ENCODE data around the gene BMS1. TPM values are rescaled to one million over a fixed set of nuclear protein-coding genes. Genes with fewer than 3 reads are reported as not detected.
A peak's percentile ranks its signal among the peaks of the same experiment; 100 is the strongest.

BMS1 gene
- total and polyA plus RNA-seq, 2 of the 13 experiments (the other 11 are each of a cell fraction or from before 2014, with no cell fraction given) = 3.9 to 25.2 TPM

DNA sequence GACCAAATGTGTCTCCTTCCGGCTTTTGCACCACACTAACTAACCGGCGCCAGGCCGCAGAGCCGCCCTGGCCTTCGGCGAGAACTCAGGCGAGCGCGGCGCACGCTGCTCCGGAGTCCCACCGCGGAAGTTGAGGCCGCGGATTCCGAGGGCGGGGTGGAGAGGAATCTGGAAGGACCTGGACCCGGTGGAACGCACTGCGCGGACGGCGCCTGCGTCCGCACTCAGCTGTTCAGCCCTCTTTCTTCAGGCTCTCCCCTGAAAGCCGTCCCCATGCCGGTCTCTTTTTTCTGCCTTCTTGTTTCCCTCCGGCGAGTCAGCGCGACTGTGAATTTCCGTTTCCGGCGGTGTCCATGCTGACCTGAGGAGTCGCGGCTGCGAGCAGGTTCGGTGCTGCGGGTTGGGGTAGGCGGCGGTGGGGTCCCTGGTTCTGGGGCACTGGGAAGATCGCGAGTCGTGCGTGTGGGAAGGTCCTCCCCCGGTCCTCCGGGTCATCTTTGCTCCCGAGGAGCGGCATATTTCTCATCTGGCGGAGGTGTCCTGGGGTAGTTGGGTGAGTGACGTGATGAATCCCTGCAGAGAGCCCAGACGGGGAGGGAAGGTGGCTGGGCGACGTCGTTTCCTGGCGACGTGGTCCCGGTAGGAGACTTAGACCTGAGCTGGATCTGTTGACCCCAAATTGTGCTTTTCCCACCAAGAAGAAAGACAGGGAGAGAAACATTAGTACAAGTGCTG lies at the start of gene BMS1 (continued):
- TF ChIP-seq, protein P1, sequence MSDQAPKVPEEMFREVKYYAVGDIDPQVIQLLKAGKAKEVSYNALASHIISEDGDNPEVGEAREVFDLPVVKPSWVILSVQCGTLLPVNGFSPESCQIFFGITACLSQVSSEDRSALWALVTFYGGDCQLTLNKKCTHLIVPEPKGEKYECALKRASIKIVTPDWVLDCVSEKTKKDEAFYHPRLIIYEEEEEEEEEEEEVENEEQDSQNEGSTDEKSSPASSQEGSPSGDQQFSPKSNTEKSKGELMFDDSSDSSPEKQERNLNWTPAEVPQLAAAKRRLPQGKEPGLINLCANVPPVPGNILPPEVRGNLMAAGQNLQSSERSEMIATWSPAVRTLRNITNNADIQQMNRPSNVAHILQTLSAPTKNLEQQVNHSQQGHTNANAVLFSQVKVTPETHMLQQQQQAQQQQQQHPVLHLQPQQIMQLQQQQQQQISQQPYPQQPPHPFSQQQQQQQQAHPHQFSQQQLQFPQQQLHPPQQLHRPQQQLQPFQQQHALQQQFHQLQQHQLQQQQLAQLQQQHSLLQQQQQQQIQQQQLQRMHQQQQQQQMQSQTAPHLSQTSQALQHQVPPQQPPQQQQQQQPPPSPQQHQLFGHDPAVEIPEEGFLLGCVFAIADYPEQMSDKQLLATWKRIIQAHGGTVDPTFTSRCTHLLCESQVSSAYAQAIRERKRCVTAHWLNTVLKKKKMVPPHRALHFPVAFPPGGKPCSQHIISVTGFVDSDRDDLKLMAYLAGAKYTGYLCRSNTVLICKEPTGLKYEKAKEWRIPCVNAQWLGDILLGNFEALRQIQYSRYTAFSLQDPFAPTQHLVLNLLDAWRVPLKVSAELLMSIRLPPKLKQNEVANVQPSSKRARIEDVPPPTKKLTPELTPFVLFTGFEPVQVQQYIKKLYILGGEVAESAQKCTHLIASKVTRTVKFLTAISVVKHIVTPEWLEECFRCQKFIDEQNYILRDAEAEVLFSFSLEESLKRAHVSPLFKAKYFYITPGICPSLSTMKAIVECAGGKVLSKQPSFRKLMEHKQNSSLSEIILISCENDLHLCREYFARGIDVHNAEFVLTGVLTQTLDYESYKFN (CRISPR knock-in tag; conservative IDR thresholded peaks at IDR 0.05) = peak; percentile 61
- TF ChIP-seq YY1 (IDR thresholded peaks at IDR 0.05; ENCODE audit: insufficient read depth, insufficient replicate concordance, low read depth, low read length) (peak; percentile 88), JUNB (CRISPR knock-in tag; IDR thresholded peaks at IDR 0.05; ENCODE audit: borderline replicate concordance) (peak; percentile 75; the same call in 1 of the 2 replicates), PRPF4 (IDR thresholded peaks at IDR 0.05; ENCODE audit: low read depth, low read length, poor library complexity, severe bottlenecking) (no peak), ZSCAN21 (CRISPR knock-in tag; IDR thresholded peaks at IDR 0.05; ENCODE audit: borderline replicate concordance) (peak; percentile 70; the same call in 1 of the 2 replicates), ZNF75D (CRISPR knock-in tag; IDR thresholded peaks at IDR 0.05; ENCODE audit: borderline replicate concordance) (no peak), E2F1 (CRISPR knock-in tag; IDR thresholded peaks at IDR 0.05) (peak; percentile 52; the same call in 1 of the 2 replicates), CENPT (CRISPR knock-in tag; IDR thresholded peaks at IDR 0.05; ENCODE audit: low read depth) (no peak), DMAP1 (CRISPR knock-in tag; IDR thresholded peaks at IDR 0.05) (peak; percentile 95), PRDM15 (CRISPR knock-in tag; IDR thresholded peaks at IDR 0.05) (peak; percentile 76), FOXK2 (IDR thresholded peaks at IDR 0.05) (0 out of 2 replicates have a peak, but pooled peaks have one; percentile 21)
- TF ChIP-seq, protein P2, sequence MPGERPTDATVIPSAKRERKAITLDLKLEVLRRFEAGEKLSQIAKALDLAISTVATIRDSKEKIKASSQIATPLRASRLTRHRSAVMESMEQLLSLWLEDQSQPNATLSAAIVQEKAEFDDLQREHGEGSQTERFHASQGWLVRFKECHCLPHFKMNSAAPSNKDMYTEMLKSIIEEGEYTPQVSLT (CRISPR knock-in tag; IDR thresholded peaks at IDR 0.05; ENCODE audit: borderline replicate concordance, low read depth) = no peak; the same call in 1 of the 2 replicates
